22Rv1 (cell line): ENCODE data around the gene GSC.

Experiments used
- CTCF ChIP-seq: fragments of 450-650 bp; IDR thresholded peaks from 2 replicates; pipeline ENCODE4 v1.5.1; 2017; ENCODE audit warnings: mild to moderate bottlenecking
- ZFX ChIP-seq: fragments of 450-650 bp; IDR thresholded peaks from 2 replicates; pipeline ENCODE4 v1.6.1; 2017; ENCODE audit warnings: antibody characterized with exemption, borderline replicate concordance

- no peak for TF ChIP-seq CTCF
- TF ChIP-seq ZFX: no peak
Observed at GRCh38 chr14:94767321-94767878, 2.5 kb downstream of the GSC start.
